GM19043 (cell line): Measurements from ENCODE around the gene IQSEC1.
"Not testable (repeated sequence)": the region's sequence is repeated elsewhere in the genome, so short reads cannot be mapped to it uniquely, and the experiment has no call there.

Experiments used
- ATAC-seq: cut with Tn5 transposase; IDR thresholded peaks from one replicate; pipeline ENCODE4 v1.9.1; 2021; ENCODE audit warnings: low read depth; ENCODE audit not compliant: unreplicated experiment

IQSEC1 gene

GRCh38 chr3:12861611-12862010 is 211.6 kb downstream of the IQSEC1 start:
- no peak for ATAC-seq

GRCh38 chr3:12859840-12860239 is 213.4 kb downstream of the IQSEC1 start:
- ATAC-seq = no peak

- no peak for ATAC-seq
Observed at GRCh38 chr3:12856626-12857025, 216.6 kb downstream of the IQSEC1 start.

- no peak for ATAC-seq
Observed at GRCh38 chr3:12854565-12854964, 218.7 kb downstream of the IQSEC1 start.

- not testable (repeated sequence) for ATAC-seq
Observed at GRCh38 chr3:12853847-12854246, 219.4 kb downstream of the IQSEC1 start.

- no peak for ATAC-seq
Observed at GRCh38 chr3:12852201-12852600, 221.0 kb downstream of the IQSEC1 start.
